Stimulated activated CD4-positive, alpha-beta T cell treated with anti-CD3 and anti-CD28 coated beads, Interleukin-1b, Interleukin-23, amount 100 ng/mL, for 1 hour (primary cell): Measurements from ENCODE around the gene NPB.

Source experiments
- DNase-seq, 2 donors: peaks; one replicate each; pipeline ENCODE4 v3.0.0-alpha.2; 2020; ENCODE audit warnings: low read depth in 2 of 2

NPB gene

DNA sequence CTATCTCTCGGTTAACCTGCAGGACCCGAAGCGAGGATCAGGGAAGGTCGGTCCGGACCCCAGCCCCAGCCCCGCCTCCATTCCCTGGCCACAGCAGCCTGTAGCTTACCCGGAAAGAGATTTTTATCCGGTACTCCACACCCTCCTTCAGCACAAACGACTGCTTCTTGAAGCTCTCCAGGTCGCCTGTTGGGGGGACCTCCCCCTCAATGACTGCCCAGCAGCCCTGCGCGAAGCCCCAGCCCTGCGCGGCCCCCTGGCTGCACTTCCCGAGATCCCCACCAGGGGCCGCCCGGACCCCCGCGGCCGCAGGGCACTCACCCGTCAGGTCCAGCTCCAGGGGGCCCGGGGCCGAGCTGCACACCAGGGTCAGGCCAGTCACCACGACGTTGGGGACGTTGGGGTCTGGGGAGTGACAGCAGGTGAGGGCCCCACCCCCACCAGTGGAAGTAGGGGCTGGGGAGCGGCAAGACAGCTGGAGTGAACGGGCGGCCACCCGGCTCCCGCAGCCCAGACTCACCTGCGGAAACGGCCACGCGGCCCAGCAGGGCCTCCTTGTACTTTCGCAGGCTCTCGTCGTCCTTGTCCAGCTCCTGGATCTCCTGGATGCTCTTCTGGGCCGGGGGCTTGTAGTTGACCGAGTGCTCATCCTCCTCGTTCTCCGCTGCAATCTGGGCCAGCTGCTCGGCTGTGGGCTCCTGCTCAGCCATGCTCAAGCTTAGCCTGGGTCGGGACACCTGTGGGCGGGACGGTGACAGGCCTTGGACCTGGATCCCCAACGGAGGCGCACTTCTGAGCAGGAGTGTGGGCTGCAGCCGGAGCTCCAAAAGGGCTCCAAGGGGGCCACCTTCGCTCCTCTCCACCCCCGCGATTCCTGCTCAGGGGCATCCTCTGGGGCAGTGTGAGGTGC, 32.6 kb upstream of the NPB start:
- DNase-seq: no peak

DNA sequence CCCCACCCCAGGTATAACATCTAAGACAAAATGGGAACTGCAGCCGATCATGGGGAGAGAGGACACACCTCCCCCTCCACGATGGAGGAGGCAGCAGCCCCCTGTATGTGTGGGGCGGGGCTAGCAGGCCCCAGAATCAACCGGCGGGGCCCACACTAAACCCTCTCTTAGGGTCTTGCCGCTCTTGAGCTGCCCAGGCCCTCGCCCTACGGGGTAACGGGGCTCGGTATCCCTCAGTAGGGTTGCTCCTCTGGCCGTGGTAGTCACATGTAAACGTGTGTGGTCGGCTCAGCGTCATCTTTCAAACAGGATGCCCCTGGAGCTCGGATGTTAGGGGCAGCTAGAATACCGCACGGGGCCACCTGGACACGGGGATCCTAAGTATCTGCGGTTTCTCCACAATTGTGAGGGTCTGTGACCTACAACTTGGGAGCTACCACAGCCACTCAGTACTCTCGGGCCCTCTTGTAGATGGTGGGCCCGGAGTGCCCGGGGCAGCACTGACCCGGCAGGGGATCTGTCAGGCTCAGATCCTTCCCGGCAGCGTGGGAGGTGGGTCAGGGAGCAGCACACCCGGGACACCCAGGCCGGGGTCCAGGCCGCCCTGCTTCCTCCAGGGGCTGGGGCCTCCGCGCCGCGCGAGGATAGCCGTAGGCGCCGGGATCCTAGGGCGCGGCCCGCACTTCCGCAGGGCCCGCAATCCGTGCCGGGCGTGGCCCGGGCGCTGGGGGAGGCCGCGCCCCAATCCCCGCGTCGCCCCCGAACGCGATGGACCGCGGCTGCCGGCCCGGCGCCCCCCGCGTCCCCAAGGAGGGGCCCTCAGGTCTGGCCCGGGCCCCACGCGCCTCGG, 31.7 kb upstream of the NPB start:
- no peak for DNase-seq

DNA sequence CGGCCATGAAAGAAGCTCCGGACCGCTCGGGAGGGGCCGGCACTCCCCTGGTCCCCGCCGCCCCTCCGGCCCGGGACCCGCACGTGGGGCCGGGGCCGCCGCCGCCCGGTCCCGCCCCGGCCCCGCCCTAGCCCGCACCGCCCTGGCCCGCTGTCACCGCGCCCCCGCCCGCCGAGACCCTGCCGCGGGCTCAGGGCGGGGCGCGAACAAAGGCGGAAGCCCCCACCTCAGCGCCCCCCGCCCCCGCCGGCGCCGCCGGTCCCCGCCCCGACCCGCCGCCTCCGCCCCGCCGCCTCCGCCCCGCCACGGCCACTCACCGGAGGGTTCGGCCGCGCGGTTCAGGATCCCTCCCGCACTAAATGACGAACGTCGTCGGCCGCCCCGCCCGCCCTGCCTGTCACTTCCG, 31.1 kb upstream of the NPB start, which contains the start of gene ARHGDIA:
Gene ARHGDIA (minus strand): TSS at position 357 of the 406 bp plus-strand sequence. CDS start 1,407 bp downstream, outside the sequence.
- DNase-seq: no peak

DNA sequence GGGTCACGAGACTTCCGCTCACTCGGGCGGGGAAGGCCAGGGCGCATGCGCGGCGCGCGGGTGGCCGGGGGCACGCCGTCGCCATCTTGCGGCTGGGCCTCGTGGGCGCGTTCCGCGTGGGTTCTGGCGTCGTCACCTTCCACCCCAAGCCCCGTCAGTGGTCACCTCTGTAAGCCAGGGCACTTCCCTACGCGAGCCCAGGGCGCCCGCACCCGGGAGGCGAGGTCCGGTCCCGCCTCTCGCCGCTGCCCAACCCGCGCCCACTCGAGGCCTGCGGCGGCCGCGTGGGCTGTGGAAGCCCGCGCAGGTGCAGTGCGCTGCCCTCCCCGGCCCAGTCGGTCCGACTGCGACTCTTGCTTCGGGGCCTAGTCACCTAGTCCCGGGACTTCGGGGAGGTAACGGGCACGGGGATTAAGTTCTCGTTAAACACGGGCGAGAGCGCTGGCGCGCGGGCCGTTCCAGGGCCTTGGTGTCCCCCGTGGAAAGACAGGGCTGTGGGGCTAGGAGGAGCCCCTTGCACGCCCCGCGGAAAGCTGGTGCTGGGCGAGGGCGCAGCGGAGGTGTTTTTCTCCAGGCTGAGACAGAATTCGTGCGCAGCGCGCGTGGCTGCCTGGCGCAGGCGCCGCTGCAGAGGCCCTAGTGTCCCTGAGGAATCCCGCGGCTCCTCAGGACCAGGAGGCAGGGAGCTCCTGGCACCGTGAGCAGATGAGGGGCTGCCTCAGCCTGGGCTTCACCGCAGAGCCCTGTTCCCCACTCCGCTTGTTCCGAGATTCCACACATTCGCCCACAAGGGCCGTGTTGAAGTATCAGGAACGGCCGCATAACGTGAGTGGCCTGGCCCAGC, 30.4 kb upstream of the NPB start:
- DNase-seq: peak; percentile 88 to 95

DNA sequence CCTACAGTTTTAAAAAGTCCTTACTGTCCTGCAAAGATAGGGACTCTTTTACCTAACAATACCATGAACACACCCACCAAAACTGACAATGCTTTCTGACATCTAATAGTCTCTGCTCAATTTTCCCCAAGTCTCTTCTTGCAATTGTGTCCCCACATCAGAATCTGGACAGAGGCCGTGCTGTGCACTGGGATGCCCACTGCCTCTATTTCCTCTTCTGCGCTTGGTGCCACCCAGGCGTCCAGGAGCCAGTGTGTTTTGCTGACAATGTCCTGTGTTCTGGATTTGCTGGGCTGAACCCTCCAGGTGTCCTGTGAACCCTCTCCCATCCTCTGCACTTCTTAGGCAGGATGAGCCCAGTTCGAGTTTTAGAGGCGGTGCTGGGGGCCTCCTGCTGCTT, 24.5 kb upstream of the NPB start:
- DNase-seq: no peak

DNA sequence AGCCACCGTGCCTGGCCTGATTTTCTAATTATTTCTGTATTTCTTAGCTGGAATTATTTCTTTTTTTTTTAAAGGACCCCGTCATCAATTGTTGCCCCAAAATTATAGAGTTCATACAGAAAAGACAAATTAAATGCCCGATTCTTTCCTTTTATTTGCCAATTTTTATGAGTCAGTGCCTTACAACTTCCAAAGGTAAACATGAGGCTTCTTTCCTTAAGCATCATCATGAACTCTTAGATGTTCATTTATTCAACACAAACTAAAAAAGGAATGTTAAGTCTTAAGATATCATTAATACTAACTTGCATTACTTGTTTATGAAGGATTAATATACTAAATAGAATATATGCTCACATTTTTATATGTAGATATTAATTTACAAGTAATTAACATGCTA, 23.7 kb upstream of the NPB start:
- no peak for DNase-seq

DNA sequence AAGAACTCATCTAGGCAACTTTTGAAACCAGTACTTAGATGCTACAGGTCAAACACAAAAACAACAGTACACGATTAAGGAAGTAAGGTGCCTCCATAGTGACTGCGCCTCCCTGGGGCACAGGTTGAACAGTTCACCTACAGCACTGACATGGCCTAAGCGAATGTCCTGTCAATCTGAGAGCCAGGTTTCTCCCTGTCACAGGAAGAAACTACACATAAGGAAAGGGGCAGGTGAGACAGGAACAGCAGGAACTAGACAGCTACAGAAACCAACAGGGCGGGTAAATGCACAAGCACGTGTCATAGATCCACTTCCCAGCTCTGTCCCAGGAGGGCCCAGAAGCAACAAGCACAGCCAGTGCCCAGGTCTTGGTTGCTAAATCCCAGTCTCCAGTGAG, 22.9 kb upstream of the NPB start:
- DNase-seq: no peak

DNA sequence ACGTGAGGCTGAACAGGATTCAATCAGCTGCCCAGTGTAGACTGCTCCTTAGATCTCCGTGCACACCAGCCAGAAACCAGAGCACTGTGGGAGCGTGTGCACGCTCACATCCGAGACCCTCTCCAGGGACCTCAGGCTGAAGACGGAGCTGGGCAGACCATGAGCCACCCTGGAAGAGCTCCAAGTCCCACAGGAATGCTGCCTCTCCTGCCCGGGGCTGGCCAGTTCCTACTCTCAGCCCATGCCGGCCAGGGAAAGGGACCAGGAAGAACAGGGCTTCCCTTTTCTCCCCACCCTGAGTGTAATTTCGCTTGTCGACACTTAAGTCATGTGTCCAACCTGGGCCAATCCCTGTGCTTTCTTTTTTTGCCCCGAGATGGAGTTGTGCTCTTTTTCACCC, 17.5 kb upstream of the NPB start:
- no peak for DNase-seq

DNA sequence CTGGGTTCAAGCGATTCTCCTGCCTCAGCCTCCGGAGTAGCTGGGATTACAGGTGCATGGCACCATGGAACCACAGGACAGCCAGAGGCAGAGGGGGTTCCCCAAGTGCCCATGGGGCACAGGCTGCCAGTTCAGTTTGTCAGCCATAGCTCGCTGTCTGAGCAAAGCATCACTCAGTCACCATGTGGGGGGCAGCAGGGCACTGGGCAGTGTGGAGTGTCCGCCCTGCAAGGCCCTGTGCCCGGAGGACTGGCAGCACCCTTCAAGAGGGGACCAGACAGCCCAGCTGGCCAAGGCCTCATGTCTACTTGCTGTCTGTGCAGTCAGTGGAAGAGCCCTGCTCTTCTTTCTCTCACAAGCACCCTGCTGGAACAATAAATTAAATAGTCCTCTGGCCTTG, 17.1 kb upstream of the NPB start:
- DNase-seq: no peak

DNA sequence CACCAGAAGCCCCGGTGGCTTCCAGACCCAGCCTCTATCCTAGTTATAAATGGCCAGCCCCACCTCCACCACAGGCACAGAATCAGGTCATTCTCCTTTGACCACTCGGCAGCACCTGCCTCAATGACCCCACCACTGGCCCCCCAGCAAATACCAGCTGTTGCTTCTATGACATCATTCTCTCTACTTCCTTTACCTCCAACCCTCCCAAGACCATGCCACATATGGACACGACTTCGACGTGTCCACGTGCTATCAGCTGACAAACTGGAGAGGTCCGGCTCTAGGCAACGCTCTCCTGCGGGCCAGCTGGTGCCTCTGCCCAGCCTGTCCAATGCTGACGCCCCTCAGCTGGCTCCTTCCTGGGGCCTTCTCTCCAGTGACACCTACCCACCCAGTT, 16.6 kb upstream of the NPB start:
- no peak for DNase-seq

DNA sequence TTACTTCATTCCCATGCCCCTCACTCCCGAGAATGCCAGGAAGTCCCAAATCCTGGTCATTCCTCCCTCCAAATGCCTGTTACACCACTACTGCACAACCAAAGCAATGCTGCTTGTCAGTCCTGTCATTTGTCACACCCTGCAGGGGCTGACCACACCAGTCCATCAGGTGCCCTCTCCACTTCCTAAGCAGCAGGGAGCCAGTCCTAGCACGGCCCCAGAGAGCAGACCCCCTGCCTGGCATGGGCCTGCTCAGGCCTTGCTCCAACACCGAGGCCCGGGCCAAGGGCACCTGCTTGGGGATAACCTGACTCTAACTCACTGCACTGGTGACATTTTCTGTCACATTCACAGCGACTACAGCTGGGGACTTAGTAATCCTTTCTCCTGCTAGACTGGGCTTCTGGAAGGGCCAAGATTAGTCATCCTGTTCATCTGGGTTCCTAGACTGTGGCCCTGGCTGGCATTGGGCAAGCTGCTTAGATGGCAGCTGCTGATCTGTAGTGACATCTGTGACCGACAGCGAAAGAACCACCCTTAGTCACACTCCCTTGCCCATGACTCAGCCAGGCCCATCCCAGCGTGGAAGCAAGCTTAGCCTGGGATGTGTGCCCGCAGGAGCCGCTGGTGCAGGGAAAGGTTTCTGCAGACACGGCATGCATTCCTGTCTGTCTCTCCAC, 16.0 kb upstream of the NPB start:
- no peak for DNase-seq

DNA sequence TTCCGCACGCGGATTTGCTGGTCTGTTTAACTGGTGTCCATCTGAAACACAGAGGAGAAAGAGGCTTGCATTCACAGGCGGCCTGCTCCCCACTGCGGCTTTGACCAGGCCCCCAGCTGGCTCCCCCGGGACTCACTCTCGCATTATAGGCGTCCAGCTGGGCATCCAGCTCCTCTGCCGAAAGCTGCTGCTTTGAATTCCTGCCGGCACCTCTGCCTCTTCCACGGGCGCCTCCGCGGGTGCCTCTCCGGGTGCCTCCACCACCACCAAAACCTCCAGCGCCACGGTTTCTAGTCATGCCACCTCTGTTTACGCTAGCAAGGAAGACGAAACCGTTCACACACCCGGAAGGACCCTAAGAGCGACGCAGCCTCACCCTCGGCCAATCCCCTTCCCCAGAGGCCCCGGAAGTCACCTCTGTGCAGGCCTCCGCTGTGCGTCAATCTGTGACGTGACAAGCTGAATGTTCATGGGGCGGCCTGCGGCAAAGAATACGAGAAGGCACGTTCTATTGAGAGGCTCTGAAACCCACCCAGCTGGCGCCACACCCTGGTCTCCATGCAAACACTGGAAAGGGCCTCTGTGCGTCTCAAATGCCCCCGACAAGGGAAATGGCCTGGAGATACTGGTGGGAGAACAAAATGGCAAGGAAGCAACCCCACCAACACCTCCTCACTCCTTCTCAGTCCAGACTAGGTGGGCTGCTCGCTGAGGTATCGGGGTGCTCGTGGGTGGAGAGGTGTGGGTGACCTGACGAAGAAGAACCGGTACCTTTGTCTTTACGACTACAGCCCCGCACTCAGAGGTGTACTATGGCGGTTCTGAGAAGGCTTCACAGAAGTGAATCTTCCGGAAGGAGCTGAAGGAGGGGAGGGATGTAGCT, 13.7 kb upstream of the NPB start:
- DNase-seq: no peak

DNA sequence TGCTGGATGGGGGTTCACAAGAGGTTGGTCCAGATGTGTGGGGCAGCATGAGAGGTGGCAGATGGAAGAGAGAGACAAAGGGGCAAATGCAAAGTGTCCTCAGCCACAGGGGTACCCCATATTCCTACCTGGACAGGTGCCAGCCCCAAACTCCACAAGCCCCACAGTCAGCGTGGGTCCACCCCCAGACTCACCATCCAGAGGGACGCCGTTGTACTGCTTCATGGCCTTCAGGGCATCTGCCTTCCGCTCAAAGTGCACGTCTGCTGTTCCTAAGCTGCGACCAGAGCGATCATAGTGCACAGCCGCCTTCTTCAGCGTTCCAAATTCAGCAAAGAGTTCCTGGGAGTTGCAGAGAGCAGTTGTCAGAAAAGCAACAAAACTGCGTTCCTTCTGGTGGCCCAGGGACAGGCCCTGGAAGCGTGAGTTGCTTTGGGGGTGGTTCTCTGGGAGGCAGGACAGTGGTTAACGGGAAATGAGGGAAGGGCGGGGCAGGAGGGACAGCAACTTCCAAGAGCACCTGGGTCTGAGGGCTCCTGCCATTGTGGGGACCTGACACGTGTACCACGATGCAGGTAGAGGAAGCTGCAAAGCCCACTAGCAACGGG, 12.9 kb upstream of the NPB start:
- DNase-seq: no peak

DNA sequence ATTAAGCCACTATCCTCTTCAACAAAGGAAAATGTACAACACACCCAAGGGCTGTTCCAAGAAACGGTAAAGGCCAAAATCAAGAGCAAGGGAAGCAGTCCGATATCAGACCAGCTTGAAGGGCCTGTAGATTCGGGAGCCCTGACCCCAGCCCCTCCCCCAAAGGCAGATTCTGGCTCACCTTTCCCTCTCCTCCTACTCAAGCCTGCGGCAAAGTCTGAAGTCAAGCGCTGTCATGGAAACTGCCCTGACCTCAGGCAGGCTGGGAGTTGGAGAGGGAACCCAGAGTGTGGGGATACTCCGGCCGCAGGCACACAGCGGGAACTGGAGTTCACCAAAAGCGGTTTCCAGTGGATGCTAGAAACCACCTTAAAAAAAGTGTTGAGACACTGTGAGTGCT, 12.4 kb upstream of the NPB start:
- no peak for DNase-seq

DNA sequence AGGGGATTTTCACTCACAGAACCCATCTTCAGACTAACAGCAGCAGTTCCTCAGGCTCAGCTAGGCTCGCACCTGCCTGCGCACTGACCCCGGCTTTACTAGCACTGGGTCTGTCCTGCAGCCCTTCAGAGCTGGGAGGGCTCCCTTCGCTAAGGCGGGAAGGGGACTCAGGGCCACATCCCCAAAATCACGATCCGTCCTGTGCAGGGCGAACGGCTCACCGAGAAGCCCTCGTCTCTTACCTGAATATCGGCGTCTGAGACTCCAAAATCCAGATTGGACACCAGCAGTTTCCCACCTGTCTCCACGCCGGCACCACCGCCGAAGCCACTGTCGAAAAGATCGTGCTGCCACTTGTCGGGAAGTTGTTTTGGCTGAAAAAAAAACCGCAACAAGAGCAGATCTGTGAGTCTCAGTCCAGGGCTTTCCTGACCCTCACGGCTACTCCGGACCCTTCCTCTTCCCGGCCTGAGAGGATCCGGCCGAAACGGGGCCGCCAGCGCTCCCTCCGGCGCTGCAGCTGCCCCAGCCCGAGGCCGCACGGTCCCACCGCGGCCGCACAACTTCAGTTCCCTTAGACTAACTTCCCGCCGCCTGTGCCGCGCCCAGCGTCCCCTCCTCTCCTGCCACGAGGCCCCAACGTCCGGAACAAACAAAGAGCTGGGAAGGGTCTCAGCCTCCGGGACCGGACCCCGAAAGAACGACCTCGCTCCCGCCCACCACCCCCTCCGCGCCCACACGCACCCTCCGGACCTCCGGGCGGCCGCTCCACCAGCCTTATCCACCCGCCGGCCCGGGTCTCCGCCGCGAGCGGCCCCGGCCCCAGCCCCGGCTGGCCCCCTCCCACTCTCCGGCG, 11.4 kb upstream of the NPB start:
- no peak for DNase-seq

DNA sequence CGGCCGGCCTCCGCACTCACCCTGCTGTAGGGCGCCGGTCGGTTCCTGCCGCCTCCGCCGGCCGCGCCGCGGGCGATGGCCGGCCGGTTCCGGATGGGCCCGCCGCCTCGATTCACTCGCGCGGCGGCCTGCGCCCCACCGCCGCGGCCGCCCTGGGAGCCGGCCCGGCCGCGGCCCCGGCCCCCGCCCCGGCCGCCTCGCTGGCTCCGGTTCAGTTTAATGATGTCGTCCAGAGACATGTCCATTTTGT, 10.8 kb upstream of the NPB start:
- no peak for DNase-seq

DNA sequence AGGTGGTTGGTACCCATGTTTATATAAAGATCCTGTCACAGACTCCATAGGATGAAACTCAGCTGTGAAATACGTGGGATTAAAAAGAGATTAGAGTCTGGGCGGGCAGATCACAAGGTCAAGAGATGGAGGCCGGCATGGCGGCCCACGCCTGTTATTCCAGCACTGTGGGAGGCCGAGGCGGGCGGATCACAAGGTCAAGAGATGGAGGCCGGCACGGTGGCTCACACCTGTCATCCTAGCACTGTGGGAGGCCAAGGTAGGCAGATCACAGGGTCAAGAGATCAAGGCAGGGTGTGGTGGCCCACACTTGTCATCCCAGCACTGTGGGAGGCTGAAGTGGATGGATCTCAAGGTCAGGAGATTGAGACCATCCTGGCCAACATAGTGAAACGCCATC, 6.6 kb upstream of the NPB start:
- DNase-seq: no peak

DNA sequence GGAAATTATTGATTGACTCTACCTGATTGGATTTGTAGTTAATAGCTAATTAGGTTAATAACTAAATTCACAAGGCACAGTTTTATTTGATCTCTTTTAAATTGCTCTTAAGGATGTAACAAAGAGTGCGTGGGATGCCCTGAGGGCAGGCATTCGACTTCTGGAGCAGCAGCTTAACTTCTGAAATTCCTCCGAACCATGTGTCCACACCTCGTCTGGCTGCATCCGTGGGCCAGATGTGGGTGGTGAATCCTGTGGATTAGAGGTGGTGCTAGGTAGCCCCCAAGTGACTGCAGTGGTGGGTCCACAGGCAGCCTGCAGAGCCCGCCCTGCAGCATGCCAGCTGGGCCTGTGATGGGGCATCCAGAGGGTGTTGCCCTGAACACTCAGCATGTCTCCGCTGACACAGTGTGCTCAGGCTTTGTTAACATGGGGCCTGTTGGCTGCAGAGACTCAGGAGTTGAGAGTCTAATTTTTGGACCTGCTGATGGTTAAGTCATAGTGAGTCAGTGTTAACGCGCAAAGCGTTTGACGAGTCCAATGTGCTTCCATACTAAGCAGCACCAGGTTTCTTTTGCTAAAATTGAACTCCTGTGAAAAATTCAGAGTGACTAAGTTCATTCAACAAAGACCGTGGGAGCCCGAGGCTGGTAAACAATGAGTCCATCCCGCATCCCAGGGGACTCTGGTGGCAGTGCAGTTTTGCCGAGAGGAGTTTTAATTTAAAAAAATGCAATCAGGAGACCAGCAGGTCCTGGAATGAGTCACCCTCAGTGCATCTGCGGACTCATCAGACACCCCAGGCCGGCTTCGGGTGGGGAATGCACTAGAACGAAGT, 3.8 kb upstream of the NPB start:
- no peak for DNase-seq
